Retinal pigment epithelial cell (primary cell): ENCODE data around the gene ZCCHC9.
"Not testable (repeated sequence)": the region's sequence is repeated elsewhere in the genome, so short reads cannot be mapped to it uniquely, and the experiment has no call there.

Experiments used
- DNase-seq: peaks from one replicate; pipeline ENCODE4 v3.0.0-alpha.2; 2010; ENCODE audit warnings: low read depth
- H3K4me3 ChIP-seq: 2 replicates; pipeline ENCODE4 v1.5.1; 2011; ENCODE audit warnings: mild to moderate bottlenecking, low read length, control low read depth, moderate library complexity
- CTCF ChIP-seq: conservative IDR thresholded peaks from 2 replicates; pipeline ENCODE4 v1.5.1; 2011; ENCODE audit warnings: low read depth, low read length, control low read depth, inconsistent platforms

ZCCHC9 gene

GRCh38 chr5:81290146-81290545 lies 11.2 kb upstream of the ZCCHC9 start:
- TF ChIP-seq CTCF = no peak
- no peak overlapping the region for H3K4me3 ChIP-seq
- DNase-seq = no peak

GRCh38 chr5:81292130-81292529 lies 9.3 kb upstream of the ZCCHC9 start:
- no peak for DNase-seq
- no peak for TF ChIP-seq CTCF
- no peak overlapping the region for H3K4me3 ChIP-seq

GRCh38 chr5:81294021-81294420 lies 7.4 kb upstream of the ZCCHC9 start:
- DNase-seq, H3K4me3 ChIP-seq: not testable (repeated sequence)

GRCh38 chr5:81297531-81297930 lies 3.9 kb upstream of the ZCCHC9 start:
- DNase-seq = no peak
- TF ChIP-seq CTCF = no peak
- H3K4me3 ChIP-seq = no peak overlapping the region

GRCh38 chr5:81300921-81301270 lies 491 bp upstream of the ZCCHC9 start:
- no peak for DNase-seq
- TF ChIP-seq CTCF = no peak
- H3K4me3 ChIP-seq = peak overlapping the region; percentile 93

- H3K4me3 ChIP-seq = peak overlapping the region; percentile 93
- TF ChIP-seq CTCF = no peak
- DNase-seq = no peak
These were observed 1.2 kb downstream of the ZCCHC9 start for GRCh38 chr5:81302596-81302995.

GRCh38 chr5:81303563-81303962 lies 2.2 kb downstream of the ZCCHC9 start:
- DNase-seq = no peak
- H3K4me3 ChIP-seq = no peak overlapping the region
- TF ChIP-seq CTCF = no peak

- no peak overlapping the region for H3K4me3 ChIP-seq
- no peak for TF ChIP-seq CTCF
- no peak for DNase-seq
These were observed 4.4 kb downstream of the ZCCHC9 start for GRCh38 chr5:81305785-81306184.
